ENCODE data around the gene PANX2.

DNA sequence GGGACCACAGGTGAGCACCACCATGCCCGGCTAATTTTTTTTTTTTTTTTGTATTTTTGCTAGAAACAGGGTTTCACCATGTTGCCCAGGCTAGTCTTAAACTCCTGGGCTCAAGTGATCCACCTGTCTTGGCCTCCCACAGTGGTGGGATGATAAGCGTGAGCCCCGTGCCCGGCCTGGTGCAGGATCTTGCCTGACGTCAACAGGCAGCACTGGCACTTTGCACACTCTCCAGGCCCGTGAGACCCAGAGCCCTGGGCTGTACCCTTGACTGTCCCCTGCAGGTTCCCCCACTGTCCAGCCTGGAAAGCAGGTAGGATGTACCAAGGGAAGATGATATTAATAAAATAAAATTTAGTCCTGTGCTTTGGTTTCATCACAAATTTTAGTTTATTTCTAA lies 29.1 kb upstream of the PANX2 start:
- TF ChIP-seq, protein P1, sequence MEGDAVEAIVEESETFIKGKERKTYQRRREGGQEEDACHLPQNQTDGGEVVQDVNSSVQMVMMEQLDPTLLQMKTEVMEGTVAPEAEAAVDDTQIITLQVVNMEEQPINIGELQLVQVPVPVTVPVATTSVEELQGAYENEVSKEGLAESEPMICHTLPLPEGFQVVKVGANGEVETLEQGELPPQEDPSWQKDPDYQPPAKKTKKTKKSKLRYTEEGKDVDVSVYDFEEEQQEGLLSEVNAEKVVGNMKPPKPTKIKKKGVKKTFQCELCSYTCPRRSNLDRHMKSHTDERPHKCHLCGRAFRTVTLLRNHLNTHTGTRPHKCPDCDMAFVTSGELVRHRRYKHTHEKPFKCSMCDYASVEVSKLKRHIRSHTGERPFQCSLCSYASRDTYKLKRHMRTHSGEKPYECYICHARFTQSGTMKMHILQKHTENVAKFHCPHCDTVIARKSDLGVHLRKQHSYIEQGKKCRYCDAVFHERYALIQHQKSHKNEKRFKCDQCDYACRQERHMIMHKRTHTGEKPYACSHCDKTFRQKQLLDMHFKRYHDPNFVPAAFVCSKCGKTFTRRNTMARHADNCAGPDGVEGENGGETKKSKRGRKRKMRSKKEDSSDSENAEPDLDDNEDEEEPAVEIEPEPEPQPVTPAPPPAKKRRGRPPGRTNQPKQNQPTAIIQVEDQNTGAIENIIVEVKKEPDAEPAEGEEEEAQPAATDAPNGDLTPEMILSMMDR (IDR thresholded peaks at IDR 0.05), result no peak
- TF ChIP-seq POLR2AphosphoS5 (IDR thresholded peaks at IDR 0.05; ENCODE audit: insufficient read depth in 1 of 2, low read depth in 1 of 2), result no peak
